Measurements from ENCODE around the gene AHRR. TPM values are rescaled to one million over a fixed set of nuclear protein-coding genes. Genes with fewer than 3 reads are reported as not detected.

AHRR gene
- total and polyA plus RNA-seq, 9 of the 15 experiments (the other 6 are each of a cell fraction or from before 2014, with no cell fraction given) = 0.06 to 1.6 (median 0.75) TPM; not detected in 1

GRCh38 chr5:472656-473550 is 151.4 kb downstream of the AHRR start (continued):
- TF ChIP-seq, protein P1, sequence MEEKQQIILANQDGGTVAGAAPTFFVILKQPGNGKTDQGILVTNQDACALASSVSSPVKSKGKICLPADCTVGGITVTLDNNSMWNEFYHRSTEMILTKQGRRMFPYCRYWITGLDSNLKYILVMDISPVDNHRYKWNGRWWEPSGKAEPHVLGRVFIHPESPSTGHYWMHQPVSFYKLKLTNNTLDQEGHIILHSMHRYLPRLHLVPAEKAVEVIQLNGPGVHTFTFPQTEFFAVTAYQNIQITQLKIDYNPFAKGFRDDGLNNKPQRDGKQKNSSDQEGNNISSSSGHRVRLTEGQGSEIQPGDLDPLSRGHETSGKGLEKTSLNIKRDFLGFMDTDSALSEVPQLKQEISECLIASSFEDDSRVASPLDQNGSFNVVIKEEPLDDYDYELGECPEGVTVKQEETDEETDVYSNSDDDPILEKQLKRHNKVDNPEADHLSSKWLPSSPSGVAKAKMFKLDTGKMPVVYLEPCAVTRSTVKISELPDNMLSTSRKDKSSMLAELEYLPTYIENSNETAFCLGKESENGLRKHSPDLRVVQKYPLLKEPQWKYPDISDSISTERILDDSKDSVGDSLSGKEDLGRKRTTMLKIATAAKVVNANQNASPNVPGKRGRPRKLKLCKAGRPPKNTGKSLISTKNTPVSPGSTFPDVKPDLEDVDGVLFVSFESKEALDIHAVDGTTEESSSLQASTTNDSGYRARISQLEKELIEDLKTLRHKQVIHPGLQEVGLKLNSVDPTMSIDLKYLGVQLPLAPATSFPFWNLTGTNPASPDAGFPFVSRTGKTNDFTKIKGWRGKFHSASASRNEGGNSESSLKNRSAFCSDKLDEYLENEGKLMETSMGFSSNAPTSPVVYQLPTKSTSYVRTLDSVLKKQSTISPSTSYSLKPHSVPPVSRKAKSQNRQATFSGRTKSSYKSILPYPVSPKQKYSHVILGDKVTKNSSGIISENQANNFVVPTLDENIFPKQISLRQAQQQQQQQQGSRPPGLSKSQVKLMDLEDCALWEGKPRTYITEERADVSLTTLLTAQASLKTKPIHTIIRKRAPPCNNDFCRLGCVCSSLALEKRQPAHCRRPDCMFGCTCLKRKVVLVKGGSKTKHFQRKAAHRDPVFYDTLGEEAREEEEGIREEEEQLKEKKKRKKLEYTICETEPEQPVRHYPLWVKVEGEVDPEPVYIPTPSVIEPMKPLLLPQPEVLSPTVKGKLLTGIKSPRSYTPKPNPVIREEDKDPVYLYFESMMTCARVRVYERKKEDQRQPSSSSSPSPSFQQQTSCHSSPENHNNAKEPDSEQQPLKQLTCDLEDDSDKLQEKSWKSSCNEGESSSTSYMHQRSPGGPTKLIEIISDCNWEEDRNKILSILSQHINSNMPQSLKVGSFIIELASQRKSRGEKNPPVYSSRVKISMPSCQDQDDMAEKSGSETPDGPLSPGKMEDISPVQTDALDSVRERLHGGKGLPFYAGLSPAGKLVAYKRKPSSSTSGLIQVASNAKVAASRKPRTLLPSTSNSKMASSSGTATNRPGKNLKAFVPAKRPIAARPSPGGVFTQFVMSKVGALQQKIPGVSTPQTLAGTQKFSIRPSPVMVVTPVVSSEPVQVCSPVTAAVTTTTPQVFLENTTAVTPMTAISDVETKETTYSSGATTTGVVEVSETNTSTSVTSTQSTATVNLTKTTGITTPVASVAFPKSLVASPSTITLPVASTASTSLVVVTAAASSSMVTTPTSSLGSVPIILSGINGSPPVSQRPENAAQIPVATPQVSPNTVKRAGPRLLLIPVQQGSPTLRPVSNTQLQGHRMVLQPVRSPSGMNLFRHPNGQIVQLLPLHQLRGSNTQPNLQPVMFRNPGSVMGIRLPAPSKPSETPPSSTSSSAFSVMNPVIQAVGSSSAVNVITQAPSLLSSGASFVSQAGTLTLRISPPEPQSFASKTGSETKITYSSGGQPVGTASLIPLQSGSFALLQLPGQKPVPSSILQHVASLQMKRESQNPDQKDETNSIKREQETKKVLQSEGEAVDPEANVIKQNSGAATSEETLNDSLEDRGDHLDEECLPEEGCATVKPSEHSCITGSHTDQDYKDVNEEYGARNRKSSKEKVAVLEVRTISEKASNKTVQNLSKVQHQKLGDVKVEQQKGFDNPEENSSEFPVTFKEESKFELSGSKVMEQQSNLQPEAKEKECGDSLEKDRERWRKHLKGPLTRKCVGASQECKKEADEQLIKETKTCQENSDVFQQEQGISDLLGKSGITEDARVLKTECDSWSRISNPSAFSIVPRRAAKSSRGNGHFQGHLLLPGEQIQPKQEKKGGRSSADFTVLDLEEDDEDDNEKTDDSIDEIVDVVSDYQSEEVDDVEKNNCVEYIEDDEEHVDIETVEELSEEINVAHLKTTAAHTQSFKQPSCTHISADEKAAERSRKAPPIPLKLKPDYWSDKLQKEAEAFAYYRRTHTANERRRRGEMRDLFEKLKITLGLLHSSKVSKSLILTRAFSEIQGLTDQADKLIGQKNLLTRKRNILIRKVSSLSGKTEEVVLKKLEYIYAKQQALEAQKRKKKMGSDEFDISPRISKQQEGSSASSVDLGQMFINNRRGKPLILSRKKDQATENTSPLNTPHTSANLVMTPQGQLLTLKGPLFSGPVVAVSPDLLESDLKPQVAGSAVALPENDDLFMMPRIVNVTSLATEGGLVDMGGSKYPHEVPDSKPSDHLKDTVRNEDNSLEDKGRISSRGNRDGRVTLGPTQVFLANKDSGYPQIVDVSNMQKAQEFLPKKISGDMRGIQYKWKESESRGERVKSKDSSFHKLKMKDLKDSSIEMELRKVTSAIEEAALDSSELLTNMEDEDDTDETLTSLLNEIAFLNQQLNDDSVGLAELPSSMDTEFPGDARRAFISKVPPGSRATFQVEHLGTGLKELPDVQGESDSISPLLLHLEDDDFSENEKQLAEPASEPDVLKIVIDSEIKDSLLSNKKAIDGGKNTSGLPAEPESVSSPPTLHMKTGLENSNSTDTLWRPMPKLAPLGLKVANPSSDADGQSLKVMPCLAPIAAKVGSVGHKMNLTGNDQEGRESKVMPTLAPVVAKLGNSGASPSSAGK (IDR thresholded peaks at IDR 0.05) = peak; percentile 94
- TF ChIP-seq RFX1 (IDR thresholded peaks at IDR 0.05) (no peak), KDM2B (CRISPR knock-in tag; IDR thresholded peaks at IDR 0.05) (peak; percentile 73; the same call in 1 of the 2 replicates), ZNF511 (CRISPR knock-in tag; IDR thresholded peaks at IDR 0.05) (0 out of 2 replicates have a peak, but pooled peaks have one; percentile 84), RBBP5 (IDR thresholded peaks at IDR 0.05; ENCODE audit: borderline replicate concordance, insufficient read depth, low read length, poor library complexity, severe bottlenecking) (peak; percentile 23), NR3C1 (CRISPR knock-in tag; IDR thresholded peaks at IDR 0.05) (peak; percentile 87; the same call in 1 of the 2 replicates), SRSF1 (IDR thresholded peaks at IDR 0.05; ENCODE audit: low read depth, low read length) (no peak), DMBX1 (CRISPR knock-in tag; IDR thresholded peaks at IDR 0.05; ENCODE audit: borderline replicate concordance) (peak; percentile 91), ZNF583 (CRISPR knock-in tag; IDR thresholded peaks at IDR 0.05) (peak; percentile 86), MEIS2 (IDR thresholded peaks at IDR 0.05; ENCODE audit: partially characterized antibody) (peak; percentile 88)
- TF ChIP-seq, protein P2, sequence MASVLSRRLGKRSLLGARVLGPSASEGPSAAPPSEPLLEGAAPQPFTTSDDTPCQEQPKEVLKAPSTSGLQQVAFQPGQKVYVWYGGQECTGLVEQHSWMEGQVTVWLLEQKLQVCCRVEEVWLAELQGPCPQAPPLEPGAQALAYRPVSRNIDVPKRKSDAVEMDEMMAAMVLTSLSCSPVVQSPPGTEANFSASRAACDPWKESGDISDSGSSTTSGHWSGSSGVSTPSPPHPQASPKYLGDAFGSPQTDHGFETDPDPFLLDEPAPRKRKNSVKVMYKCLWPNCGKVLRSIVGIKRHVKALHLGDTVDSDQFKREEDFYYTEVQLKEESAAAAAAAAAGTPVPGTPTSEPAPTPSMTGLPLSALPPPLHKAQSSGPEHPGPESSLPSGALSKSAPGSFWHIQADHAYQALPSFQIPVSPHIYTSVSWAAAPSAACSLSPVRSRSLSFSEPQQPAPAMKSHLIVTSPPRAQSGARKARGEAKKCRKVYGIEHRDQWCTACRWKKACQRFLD (CRISPR knock-in tag; IDR thresholded peaks at IDR 0.05) = peak; percentile 96; the same call in 1 of the 2 replicates
- TF ChIP-seq, protein P3, sequence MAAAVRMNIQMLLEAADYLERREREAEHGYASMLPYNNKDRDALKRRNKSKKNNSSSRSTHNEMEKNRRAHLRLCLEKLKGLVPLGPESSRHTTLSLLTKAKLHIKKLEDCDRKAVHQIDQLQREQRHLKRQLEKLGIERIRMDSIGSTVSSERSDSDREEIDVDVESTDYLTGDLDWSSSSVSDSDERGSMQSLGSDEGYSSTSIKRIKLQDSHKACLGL (CRISPR knock-in tag; IDR thresholded peaks at IDR 0.05; ENCODE audit: borderline replicate concordance, poor library complexity, severe bottlenecking) = peak; percentile 24
